Measurements from ENCODE around the gene PTPRM.

Gene PTPRM

DNA sequence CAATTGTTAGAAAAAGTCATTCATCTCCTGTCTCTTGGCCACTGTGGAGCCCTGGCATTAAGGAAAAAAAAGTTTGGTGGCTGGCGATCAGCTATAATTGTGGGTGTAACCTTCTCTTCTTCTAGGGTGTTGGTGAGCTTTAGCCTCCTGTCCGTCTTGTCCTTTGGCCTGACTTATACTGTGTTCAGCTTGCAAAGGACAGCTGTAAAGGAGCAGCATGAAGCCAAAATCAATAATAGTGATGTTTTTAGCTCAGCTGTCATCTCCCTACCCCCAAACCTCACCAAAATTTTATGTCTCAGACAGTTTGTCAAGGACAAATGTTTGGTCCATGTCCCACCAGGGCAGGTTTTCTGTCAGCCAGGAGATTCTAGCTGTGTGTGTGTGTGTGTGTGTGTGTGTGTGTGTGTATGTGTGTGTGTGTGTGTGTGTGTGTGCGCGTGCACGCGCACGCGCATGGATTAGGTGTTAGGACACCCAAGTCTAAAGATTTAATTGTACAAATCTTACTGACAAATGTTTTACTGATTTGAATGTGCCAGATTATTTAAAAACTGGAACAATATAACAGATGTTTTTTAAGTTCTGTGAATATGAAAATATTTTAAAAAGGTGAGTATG lies 109.2 kb downstream of the PTPRM start:
- Histone ChIP-seq H3K9me3 (ENCODE audit: control insufficient read depth, insufficient read depth, low read length) (no peaks in the 10 kb centered on the region), H3K36me3 (ENCODE audit: control insufficient read depth, insufficient read depth, low read length) (no peaks in the 10 kb centered on the region), H3K27me3 (ENCODE audit: control insufficient read depth, insufficient read depth, low read length) (no peaks in the 10 kb centered on the region), H3K4me3 (ENCODE audit: low read depth, low read length) (no peak overlapping the region), H3K9ac (ENCODE audit: low read depth, low read length) (no peak overlapping the region), H3K4me1 (ENCODE audit: control insufficient read depth, insufficient read depth, low read length) (no peaks in the 10 kb centered on the region), H3K27ac (ENCODE audit: low read depth, low read length) (no peak overlapping the region)

- Histone ChIP-seq H3K9ac (ENCODE audit: low read depth, low read length) (no peak overlapping the region), H3K27me3 (ENCODE audit: control insufficient read depth, insufficient read depth, low read length) (no peaks in the 10 kb centered on the region), H3K4me1 (ENCODE audit: control insufficient read depth, insufficient read depth, low read length) (no peaks in the 10 kb centered on the region), H3K36me3 (ENCODE audit: control insufficient read depth, insufficient read depth, low read length) (no peaks in the 10 kb centered on the region), H3K4me3 (ENCODE audit: low read depth, low read length) (no peak overlapping the region), H3K9me3 (ENCODE audit: control insufficient read depth, insufficient read depth, low read length) (no peaks in the 10 kb centered on the region), H3K27ac (ENCODE audit: low read depth, low read length) (no peak overlapping the region)
Observed at GRCh38 chr18:7677001-7677400, 109.9 kb downstream of the PTPRM start.

GRCh38 chr18:7677424-7677823 lies 110.3 kb downstream of the PTPRM start:
- Histone ChIP-seq H3K27ac (ENCODE audit: low read depth, low read length) (no peak overlapping the region), H3K9ac (ENCODE audit: low read depth, low read length) (no peak overlapping the region), H3K4me3 (ENCODE audit: low read depth, low read length) (no peak overlapping the region)

GRCh38 chr18:7678389-7678788 lies 111.3 kb downstream of the PTPRM start:
- H3K27me3 ChIP-seq (ENCODE audit: control insufficient read depth, insufficient read depth, low read length) = no peaks in the 10 kb centered on the region
- H3K9ac ChIP-seq (ENCODE audit: low read depth, low read length) = no peak overlapping the region
- peaks cover 3% of the 10 kb centered on the region; the same call in 1 of the 2 replicates for H3K4me1 ChIP-seq (ENCODE audit: control insufficient read depth, insufficient read depth, low read length)
- H3K9me3 ChIP-seq (ENCODE audit: control insufficient read depth, insufficient read depth, low read length) = no peaks in the 10 kb centered on the region
- no peaks in the 10 kb centered on the region for H3K36me3 ChIP-seq (ENCODE audit: control insufficient read depth, insufficient read depth, low read length)
- no peak overlapping the region for H3K4me3 ChIP-seq (ENCODE audit: low read depth, low read length)
- no peak overlapping the region for H3K27ac ChIP-seq (ENCODE audit: low read depth, low read length)

More at GRCh38 chr18:7677424-7677823, 110.3 kb downstream of the PTPRM start:
- Histone ChIP-seq H3K36me3 (ENCODE audit: control insufficient read depth, insufficient read depth, low read length) (no peaks in the 10 kb centered on the region), H3K4me1 (ENCODE audit: control insufficient read depth, insufficient read depth, low read length) (no peaks in the 10 kb centered on the region), H3K9me3 (ENCODE audit: control insufficient read depth, insufficient read depth, low read length) (no peaks in the 10 kb centered on the region), H3K27me3 (ENCODE audit: control insufficient read depth, insufficient read depth, low read length) (no peaks in the 10 kb centered on the region)

DNA sequence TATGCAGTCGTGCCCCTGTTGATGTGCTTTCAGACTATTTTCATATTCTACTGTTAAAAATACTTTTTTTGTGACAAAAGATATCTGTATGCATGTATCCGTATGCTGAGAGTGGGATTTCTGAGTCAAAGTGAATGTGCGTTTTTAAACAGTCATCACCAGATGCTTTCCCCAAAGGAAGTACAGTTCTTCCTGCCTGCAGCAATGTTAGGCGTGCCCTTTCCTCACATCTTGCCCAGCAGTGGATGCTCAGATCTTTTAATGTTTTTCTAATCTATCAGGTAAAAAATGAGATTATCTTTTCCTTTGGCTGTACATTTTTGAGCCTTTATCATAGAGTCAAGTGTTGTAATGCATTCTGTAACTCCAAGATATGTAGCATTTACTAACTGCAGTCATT lies 111.7 kb downstream of the PTPRM start:
- peaks cover 6% of the 10 kb centered on the region; the same call in 1 of the 2 replicates for H3K4me1 ChIP-seq (ENCODE audit: control insufficient read depth, insufficient read depth, low read length)
- no peaks in the 10 kb centered on the region for H3K27me3 ChIP-seq (ENCODE audit: control insufficient read depth, insufficient read depth, low read length)
- H3K9me3 ChIP-seq (ENCODE audit: control insufficient read depth, insufficient read depth, low read length) = no peaks in the 10 kb centered on the region
- no peak overlapping the region for H3K9ac ChIP-seq (ENCODE audit: low read depth, low read length)
- no peak overlapping the region for H3K27ac ChIP-seq (ENCODE audit: low read depth, low read length)
- no peak overlapping the region for H3K4me3 ChIP-seq (ENCODE audit: low read depth, low read length)
- no peaks in the 10 kb centered on the region for H3K36me3 ChIP-seq (ENCODE audit: control insufficient read depth, insufficient read depth, low read length)

DNA sequence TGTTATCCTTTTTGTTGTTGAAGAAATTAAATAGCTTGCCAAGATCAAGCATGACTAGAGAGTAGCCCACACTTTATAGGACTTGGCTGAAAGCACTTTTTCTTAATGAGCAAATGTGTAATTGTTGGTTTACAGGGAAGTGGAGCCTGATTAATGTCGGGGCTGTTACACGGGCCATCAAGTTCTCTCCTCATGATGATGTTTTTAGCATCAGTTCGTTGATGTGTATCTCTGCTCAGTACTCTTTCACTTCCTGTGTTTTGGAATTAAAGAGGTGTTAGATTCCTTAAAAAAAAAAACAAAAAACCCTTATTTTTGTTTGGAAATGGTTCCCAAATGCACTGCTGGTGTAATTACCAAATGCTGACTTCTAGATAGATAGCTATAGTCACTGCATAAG lies 114.2 kb downstream of the PTPRM start:
- H3K27me3 ChIP-seq (ENCODE audit: control insufficient read depth, insufficient read depth, low read length) = no peaks in the 10 kb centered on the region
- no peaks in the 10 kb centered on the region for H3K36me3 ChIP-seq (ENCODE audit: control insufficient read depth, insufficient read depth, low read length)
- H3K27ac ChIP-seq (ENCODE audit: low read depth, low read length) = no peak overlapping the region
- H3K9me3 ChIP-seq (ENCODE audit: control insufficient read depth, insufficient read depth, low read length) = no peaks in the 10 kb centered on the region
- H3K4me1 ChIP-seq (ENCODE audit: control insufficient read depth, insufficient read depth, low read length) = peaks cover 6% of the 10 kb centered on the region; the same call in 1 of the 2 replicates
- H3K4me3 ChIP-seq (ENCODE audit: low read depth, low read length) = no peak overlapping the region
- H3K9ac ChIP-seq (ENCODE audit: low read depth, low read length) = no peak overlapping the region

DNA sequence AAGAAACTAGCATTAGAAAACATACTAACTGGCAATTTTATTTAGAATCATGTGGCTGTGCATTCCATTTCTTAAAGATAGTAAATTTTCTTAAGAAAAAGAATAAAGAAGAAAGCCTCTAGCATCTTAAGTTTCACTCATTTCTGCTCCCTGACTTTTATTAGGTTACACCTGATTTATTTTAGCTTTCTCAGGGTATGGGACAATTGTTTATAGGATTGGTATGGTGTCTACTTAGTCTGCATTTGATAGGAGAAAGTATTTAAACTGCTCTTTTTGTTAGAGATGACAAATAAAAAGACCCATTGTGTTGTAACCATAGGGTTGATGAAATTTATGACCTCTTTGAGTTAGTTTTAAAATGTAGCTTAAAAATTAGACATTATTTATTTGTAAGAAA lies 115.2 kb downstream of the PTPRM start:
- H3K27me3 ChIP-seq (ENCODE audit: control insufficient read depth, insufficient read depth, low read length) = no peaks in the 10 kb centered on the region
- no peaks in the 10 kb centered on the region for H3K36me3 ChIP-seq (ENCODE audit: control insufficient read depth, insufficient read depth, low read length)
- H3K4me3 ChIP-seq (ENCODE audit: low read depth, low read length) = no peak overlapping the region
- peaks cover 6% of the 10 kb centered on the region; the same call in 1 of the 2 replicates for H3K4me1 ChIP-seq (ENCODE audit: control insufficient read depth, insufficient read depth, low read length)
- no peaks in the 10 kb centered on the region for H3K9me3 ChIP-seq (ENCODE audit: control insufficient read depth, insufficient read depth, low read length)
- H3K9ac ChIP-seq (ENCODE audit: low read depth, low read length) = no peak overlapping the region
- H3K27ac ChIP-seq (ENCODE audit: low read depth, low read length) = no peak overlapping the region

- Histone ChIP-seq H3K9me3 (ENCODE audit: control insufficient read depth, insufficient read depth, low read length) (no peaks in the 10 kb centered on the region), H3K9ac (ENCODE audit: low read depth, low read length) (no peak overlapping the region), H3K27ac (ENCODE audit: low read depth, low read length) (no peak overlapping the region), H3K27me3 (ENCODE audit: control insufficient read depth, insufficient read depth, low read length) (no peaks in the 10 kb centered on the region), H3K4me1 (ENCODE audit: control insufficient read depth, insufficient read depth, low read length) (peaks cover 6% of the 10 kb centered on the region; the same call in 1 of the 2 replicates), H3K36me3 (ENCODE audit: control insufficient read depth, insufficient read depth, low read length) (no peaks in the 10 kb centered on the region), H3K4me3 (ENCODE audit: low read depth, low read length) (no peak overlapping the region)
Observed at GRCh38 chr18:7683753-7684152, 116.6 kb downstream of the PTPRM start.

DNA sequence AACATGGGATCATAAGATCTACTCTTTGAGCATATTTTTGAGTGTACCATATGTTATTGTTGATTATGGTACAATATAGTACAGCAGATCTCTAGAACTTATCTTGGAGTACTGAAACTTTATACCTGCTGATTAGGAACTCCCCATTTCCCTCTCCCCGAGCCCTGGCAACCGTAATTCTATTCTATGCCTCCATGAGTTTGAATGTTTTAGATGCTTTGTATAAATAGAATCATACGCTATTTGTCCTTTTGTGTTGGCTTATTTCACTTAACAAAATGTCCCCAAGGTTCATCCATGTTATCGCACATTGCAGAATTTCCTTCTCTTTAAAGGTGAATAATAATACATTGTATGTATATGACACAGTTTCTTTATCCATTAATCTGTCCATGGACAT lies 117.2 kb downstream of the PTPRM start:
- H3K4me1 ChIP-seq (ENCODE audit: control insufficient read depth, insufficient read depth, low read length) = peaks cover 6% of the 10 kb centered on the region; the same call in 1 of the 2 replicates
- no peak overlapping the region for H3K4me3 ChIP-seq (ENCODE audit: low read depth, low read length)
- H3K27ac ChIP-seq (ENCODE audit: low read depth, low read length) = no peak overlapping the region
- no peaks in the 10 kb centered on the region for H3K36me3 ChIP-seq (ENCODE audit: control insufficient read depth, insufficient read depth, low read length)
- H3K27me3 ChIP-seq (ENCODE audit: control insufficient read depth, insufficient read depth, low read length) = no peaks in the 10 kb centered on the region
- no peak overlapping the region for H3K9ac ChIP-seq (ENCODE audit: low read depth, low read length)
- H3K9me3 ChIP-seq (ENCODE audit: control insufficient read depth, insufficient read depth, low read length) = no peaks in the 10 kb centered on the region

DNA sequence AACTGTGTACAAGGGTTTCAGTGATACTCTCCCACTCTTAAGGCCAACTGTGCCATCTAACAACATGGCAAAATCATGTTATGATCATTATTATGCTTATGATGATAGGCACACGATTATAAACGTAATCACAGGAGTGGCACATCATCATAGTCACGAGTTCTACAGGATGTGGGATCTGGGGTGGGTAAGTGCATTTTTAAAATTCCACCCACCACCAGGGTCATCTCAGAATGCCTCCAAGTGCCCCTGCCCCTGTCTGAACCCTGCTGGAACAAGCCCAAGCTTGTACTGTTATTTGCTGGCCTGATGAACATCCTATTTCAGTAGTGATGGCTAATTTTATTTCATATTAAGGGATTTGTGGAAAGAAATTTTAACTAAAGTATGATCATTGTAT lies 117.8 kb downstream of the PTPRM start:
- no peak overlapping the region for H3K9ac ChIP-seq (ENCODE audit: low read depth, low read length)
- H3K36me3 ChIP-seq (ENCODE audit: control insufficient read depth, insufficient read depth, low read length) = no peaks in the 10 kb centered on the region
- no peaks in the 10 kb centered on the region for H3K27me3 ChIP-seq (ENCODE audit: control insufficient read depth, insufficient read depth, low read length)
- no peak overlapping the region for H3K27ac ChIP-seq (ENCODE audit: low read depth, low read length)
- H3K9me3 ChIP-seq (ENCODE audit: control insufficient read depth, insufficient read depth, low read length) = no peaks in the 10 kb centered on the region
- peaks cover 6% of the 10 kb centered on the region; the same call in 1 of the 2 replicates for H3K4me1 ChIP-seq (ENCODE audit: control insufficient read depth, insufficient read depth, low read length)
- no peak overlapping the region for H3K4me3 ChIP-seq (ENCODE audit: low read depth, low read length)

DNA sequence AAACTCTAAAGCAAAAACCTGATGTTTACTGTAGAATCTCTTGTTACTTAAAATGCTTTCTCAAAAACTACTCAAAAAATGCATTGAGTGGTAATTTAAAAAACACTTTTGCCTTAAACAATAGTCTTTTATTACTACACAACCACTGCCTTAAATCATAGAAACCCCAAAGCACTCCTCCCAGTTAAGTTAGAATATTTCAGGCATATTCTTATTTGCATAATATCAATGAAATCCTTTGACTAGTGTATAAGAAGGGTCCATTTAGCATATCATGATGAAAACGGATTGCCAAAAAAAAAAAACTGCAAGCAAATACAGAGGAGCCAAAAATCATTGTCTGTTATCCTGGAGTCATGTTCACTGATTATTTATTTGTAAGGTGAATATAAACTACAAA lies 119.2 kb downstream of the PTPRM start:
- Histone ChIP-seq H3K4me1 (ENCODE audit: control insufficient read depth, insufficient read depth, low read length) (peaks cover 6% of the 10 kb centered on the region; the same call in 1 of the 2 replicates), H3K4me3 (ENCODE audit: low read depth, low read length) (no peak overlapping the region), H3K9ac (ENCODE audit: low read depth, low read length) (no peak overlapping the region), H3K9me3 (ENCODE audit: control insufficient read depth, insufficient read depth, low read length) (no peaks in the 10 kb centered on the region), H3K27me3 (ENCODE audit: control insufficient read depth, insufficient read depth, low read length) (no peaks in the 10 kb centered on the region), H3K27ac (ENCODE audit: low read depth, low read length) (no peak overlapping the region), H3K36me3 (ENCODE audit: control insufficient read depth, insufficient read depth, low read length) (no peaks in the 10 kb centered on the region)

Measured in HUES48 (cell line).